SK-N-SH (cell line): ENCODE measurements around the gene FBXO7. TPM values are rescaled to one million over a fixed set of nuclear protein-coding genes. Genes with fewer than 3 reads are reported as not detected.

Experiments used
- CTCF ChIA-PET: fragments of 300-600, 350-600 bp; formaldehyde crosslinking; extraction: SDS; loops from one replicate; lab custom pipeline; 2021; lab: Yijun Ruan, JAX
- POLR2A ChIA-PET: fragments of 350-600 bp; sonication (Branson Sonifier 250); formaldehyde crosslinking; extraction: SDS; loops from one replicate; lab custom pipeline; 2020; ENCODE audit warnings: antibody characterized with exemption, inconsistent platforms; lab: Yijun Ruan, JAX
- DNase-seq: peaks from one replicate; pipeline ENCODE4 v3.0.0; 2012
- H2AFZ ChIP-seq: fragments of 200-600 bp; sonication (generic); 2 replicates; pipeline ENCODE4 v1.8.1; 2016; ENCODE audit warnings: antibody characterized with exemption, mild to moderate bottlenecking, low read depth
- H3F3A ChIP-seq: fragments of 200-600 bp; sonication (generic); replicated peaks from 2 replicates; pipeline ENCODE3; 2016; ENCODE audit warnings: antibody characterized with exemption, mild to moderate bottlenecking; ENCODE audit not compliant: insufficient read depth
- H3K27ac ChIP-seq, 2 experiments: fragments of 200-500 bp in 1 of 2; fragments of 200-600 bp in 1 of 2; sonication (Bioruptor generic) in 1 of 2; sonication (generic), shearing (Covaris generic) in 1 of 2; 2 replicates each; pipeline versions ENCODE4 v1.5.1 to v1.6.1; 2014 to 2016; ENCODE audit warnings: low read depth in 2 of 2, inconsistent platforms in 1 of 2, low read length in 1 of 2, mild to moderate bottlenecking in 1 of 2, mixed read lengths in 1 of 2
- H3K27me3 ChIP-seq: fragments of 200-600 bp; sonication (generic), shearing (Covaris generic); 2 replicates; pipeline ENCODE4 v1.6.1; 2016; ENCODE audit warnings: mixed run types; ENCODE audit not compliant: insufficient read depth
- H3K36me3 ChIP-seq, 2 experiments: fragments of 200-500 bp in 1 of 2; fragments of 200-600 bp in 1 of 2; sonication (Bioruptor generic) in 1 of 2; sonication (generic) in 1 of 2; replicated peaks in 1 of 2; 2 replicates each; pipeline versions ENCODE3 to v1.5.1; 2014 to 2016; ENCODE audit warnings: low read length in 1 of 2, mild to moderate bottlenecking in 1 of 2; ENCODE audit not compliant: insufficient read depth in 2 of 2, control insufficient read depth in 1 of 2
- H3K4me1 ChIP-seq, 2 experiments: fragments of 200-500 bp in 1 of 2; fragments of 200-600 bp in 1 of 2; sonication (Bioruptor generic) in 1 of 2; sonication (generic), shearing (Covaris generic) in 1 of 2; 2 replicates each; pipeline versions ENCODE4 v1.5.1 to v1.6.1; 2014 to 2016; ENCODE audit warnings: low read depth in 1 of 2, low read length in 1 of 2, mixed run types in 1 of 2; ENCODE audit not compliant: insufficient read depth in 2 of 2, control insufficient read depth in 1 of 2
- H3K4me2 ChIP-seq: fragments of 200-600 bp; sonication (generic), shearing (Covaris generic); 2 replicates; pipeline ENCODE4 v1.6.1; 2017; ENCODE audit warnings: mixed run types
- H3K4me3 ChIP-seq, 2 experiments: fragments of 200-500 bp in 1 of 2; fragments of 200-600 bp in 1 of 2; sonication (Bioruptor generic) in 1 of 2; sonication (generic), shearing (Covaris generic) in 1 of 2; 2 replicates each; pipeline versions ENCODE4 v1.5.1 to v1.8.1; 2014 to 2016; ENCODE audit warnings: low read depth in 2 of 2, inconsistent platforms in 1 of 2, low read length in 1 of 2, mild to moderate bottlenecking in 1 of 2, mixed read lengths in 1 of 2, moderate library complexity in 1 of 2
- H3K79me2 ChIP-seq: fragments of 200-600 bp; sonication (generic); 2 replicates; pipeline ENCODE4 v1.8.1; 2017; ENCODE audit warnings: mild to moderate bottlenecking; ENCODE audit not compliant: insufficient read depth
- H3K9ac ChIP-seq: fragments of 200-600 bp; sonication (generic); 2 replicates; pipeline ENCODE4 v1.6.1; 2017; ENCODE audit warnings: mixed run types
- H3K9me2 ChIP-seq: fragments of 200-600 bp; sonication (generic); 2 replicates; pipeline ENCODE4 v1.6.1; 2017; ENCODE audit warnings: mixed run types
- H3K9me3 ChIP-seq: fragments of 200-600 bp; sonication (generic); 2 replicates; pipeline ENCODE4 v1.6.1; 2017; ENCODE audit warnings: mixed run types, mild to moderate bottlenecking, moderate library complexity
- H4K20me1 ChIP-seq: fragments of 200-600 bp; sonication (generic); 2 replicates; pipeline ENCODE4 v1.6.1; 2017; ENCODE audit warnings: mild to moderate bottlenecking, mixed run types; ENCODE audit not compliant: insufficient read depth
- FOXM1 ChIP-seq: IDR thresholded peaks from 2 replicates; pipeline ENCODE4 v1.4.0; 2012; ENCODE audit warnings: low read depth, mild to moderate bottlenecking
- MEF2A ChIP-seq: IDR thresholded peaks from 2 replicates; pipeline ENCODE4 v1.4.0; 2012; ENCODE audit warnings: low read depth, borderline replicate concordance
- MXI1 ChIP-seq: IDR thresholded peaks from 2 replicates; pipeline ENCODE4 v1.6.1; 2012; ENCODE audit warnings: mild to moderate bottlenecking, low read depth, low read length, improper control_type of control experiment
- POLR2AphosphoS5 ChIP-seq: IDR thresholded peaks from 2 replicates; pipeline ENCODE4 v1.6.1; 2012; ENCODE audit warnings: low read depth, low read length
- SMC3 ChIP-seq: IDR thresholded peaks from 2 replicates; pipeline ENCODE4 v1.6.1; 2012; ENCODE audit warnings: low read depth, low read length, improper control_type of control experiment
- WGBS: methylation state at CpG from one replicate; pipeline ENCODE4 v1.1.6; 2017; ENCODE audit warnings: low lambda C conversion rate; 5-methylcytosine and 5-hydroxymethylcytosine counted together
- polyA plus RNA-seq, 3 experiments: library from polyadenylated mRNA; depleted of rRNA; stranded (reverse); fragments of >200 nt; gene quantifications; 2 replicates each; pipeline ENCODE4 v1.2.3, GENCODE V29; 2012
- TF ChIP-seq, protein P1 (sequence below): IDR thresholded peaks from 2 replicates; pipeline ENCODE4 v1.4.0; 2012; ENCODE audit warnings: low read depth, borderline replicate concordance
- TF ChIP-seq, protein P2 (sequence below): fragments of 200-600 bp; sonication (generic); IDR thresholded peaks from 2 replicates; pipeline ENCODE4 v1.6.1; 2017; ENCODE audit warnings: antibody characterized with exemption, mild to moderate bottlenecking, moderate library complexity

The FBXO7 gene
- polyA plus RNA-seq, 1 of the 3 experiments (the other 2 are of a cell fraction), result 77.3 TPM

DNA sequence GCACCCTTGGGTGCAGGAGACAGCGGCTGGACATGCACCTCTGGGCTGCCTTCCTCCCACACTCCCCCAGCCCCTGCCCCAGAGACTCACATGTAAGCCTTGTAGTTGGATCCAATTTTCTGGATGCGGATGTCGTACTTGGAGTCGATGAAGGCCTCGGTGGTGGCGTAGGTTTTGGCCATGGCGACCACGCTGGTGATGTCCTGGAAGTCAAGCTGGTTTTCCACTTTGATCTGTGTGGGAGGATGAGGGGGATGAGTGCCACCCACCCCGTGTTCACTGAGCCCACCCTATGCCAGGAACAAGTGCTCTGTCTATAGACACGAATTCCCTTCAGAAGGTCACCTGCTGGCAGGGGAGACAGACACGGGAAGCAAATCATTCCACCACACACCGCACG is 66.9 kb downstream of the FBXO7 start:
- Histone ChIP-seq H3F3A (no peaks in the 10 kb centered on the region), H3K4me3 (no peak overlapping the region), H3K4me1 (no peaks in the 10 kb centered on the region), H3K27ac (no peak overlapping the region), H4K20me1 (no peaks in the 10 kb centered on the region), H3K36me3 (no peaks in the 10 kb centered on the region), H3K9me2 (no peaks in the 10 kb centered on the region), H3K27me3 (no peaks in the 10 kb centered on the region; the same call in 1 of the 2 replicates), H3K4me2 (no peak overlapping the region), H2AFZ (no peak overlapping the region), H3K9ac (no peak overlapping the region), H3K79me2 (no peaks in the 10 kb centered on the region), H3K9me3 (no peaks in the 10 kb centered on the region)
- DNase-seq, result no peak
- WGBS, result 81% methylated on average over 9 of the region's 13 CpGs
- ChIA-PET POLR2A (no interaction called here), CTCF (interaction anchor here (0.8 to 1.1 kb wide), 2 partner anchors 12 to 459 kb away, joined by 3 to 5 read pairs; no protein-coding TSS in a partner anchor)
- TF ChIP-seq MXI1 (no peak), FOXM1 (no peak), MEF2A (no peak), SMC3 (no peak), POLR2AphosphoS5 (no peak)
- TF ChIP-seq, protein P1, sequence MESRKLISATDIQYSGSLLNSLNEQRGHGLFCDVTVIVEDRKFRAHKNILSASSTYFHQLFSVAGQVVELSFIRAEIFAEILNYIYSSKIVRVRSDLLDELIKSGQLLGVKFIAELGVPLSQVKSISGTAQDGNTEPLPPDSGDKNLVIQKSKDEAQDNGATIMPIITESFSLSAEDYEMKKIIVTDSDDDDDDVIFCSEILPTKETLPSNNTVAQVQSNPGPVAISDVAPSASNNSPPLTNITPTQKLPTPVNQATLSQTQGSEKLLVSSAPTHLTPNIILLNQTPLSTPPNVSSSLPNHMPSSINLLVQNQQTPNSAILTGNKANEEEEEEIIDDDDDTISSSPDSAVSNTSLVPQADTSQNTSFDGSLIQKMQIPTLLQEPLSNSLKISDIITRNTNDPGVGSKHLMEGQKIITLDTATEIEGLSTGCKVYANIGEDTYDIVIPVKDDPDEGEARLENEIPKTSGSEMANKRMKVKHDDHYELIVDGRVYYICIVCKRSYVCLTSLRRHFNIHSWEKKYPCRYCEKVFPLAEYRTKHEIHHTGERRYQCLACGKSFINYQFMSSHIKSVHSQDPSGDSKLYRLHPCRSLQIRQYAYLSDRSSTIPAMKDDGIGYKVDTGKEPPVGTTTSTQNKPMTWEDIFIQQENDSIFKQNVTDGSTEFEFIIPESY, result no peak

DNA sequence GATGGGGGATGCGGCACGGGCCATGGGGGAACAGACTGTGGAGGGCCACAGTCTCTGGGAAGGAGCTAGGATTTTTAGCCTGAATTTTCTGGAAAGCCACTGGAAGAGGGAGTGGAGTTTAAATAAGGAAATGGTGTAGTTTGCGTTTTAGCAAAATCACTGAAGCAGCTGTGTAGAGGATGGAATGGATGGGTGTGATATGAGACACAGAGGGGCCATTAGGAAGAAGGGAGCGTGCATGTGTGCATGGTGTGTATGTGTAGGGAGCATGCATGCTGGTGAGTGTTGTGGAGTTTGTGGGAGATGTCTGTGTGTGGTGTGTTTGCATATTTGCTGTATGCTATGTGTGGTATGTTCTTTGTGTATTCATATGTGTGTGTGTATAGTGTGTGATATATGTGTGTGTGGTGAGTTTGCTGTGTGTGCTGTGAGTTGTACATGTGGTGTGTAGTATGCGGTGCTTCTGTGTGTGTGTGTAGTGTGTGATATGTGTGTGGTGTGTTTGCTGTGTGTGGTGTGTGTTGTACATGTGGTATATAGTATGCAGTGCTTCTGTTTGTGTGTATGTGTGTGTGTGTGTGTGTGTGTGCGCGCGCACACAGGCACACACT is 67.6 kb downstream of the FBXO7 start:
- H3K9me3 ChIP-seq, result no peaks in the 10 kb centered on the region
- no peak overlapping the region for H2AFZ ChIP-seq
- ChIA-PET CTCF (interaction anchor here (0.8 to 1.4 kb wide), 4 partner anchors 13 to 507 kb away, joined by 3 to 11 read pairs (median 4); no protein-coding TSS in a partner anchor), POLR2A (interaction anchor here (0.7 kb wide), 1 partner anchor 853 kb away, joined by 3 read pairs; no protein-coding TSS in a partner anchor)
- H3K4me2 ChIP-seq, result no peak overlapping the region
- DNase-seq, result no peak
- 86% methylated on average over 8 of the region's 8 CpGs for WGBS
- H3K79me2 ChIP-seq, result no peaks in the 10 kb centered on the region
- TF ChIP-seq, protein P2, sequence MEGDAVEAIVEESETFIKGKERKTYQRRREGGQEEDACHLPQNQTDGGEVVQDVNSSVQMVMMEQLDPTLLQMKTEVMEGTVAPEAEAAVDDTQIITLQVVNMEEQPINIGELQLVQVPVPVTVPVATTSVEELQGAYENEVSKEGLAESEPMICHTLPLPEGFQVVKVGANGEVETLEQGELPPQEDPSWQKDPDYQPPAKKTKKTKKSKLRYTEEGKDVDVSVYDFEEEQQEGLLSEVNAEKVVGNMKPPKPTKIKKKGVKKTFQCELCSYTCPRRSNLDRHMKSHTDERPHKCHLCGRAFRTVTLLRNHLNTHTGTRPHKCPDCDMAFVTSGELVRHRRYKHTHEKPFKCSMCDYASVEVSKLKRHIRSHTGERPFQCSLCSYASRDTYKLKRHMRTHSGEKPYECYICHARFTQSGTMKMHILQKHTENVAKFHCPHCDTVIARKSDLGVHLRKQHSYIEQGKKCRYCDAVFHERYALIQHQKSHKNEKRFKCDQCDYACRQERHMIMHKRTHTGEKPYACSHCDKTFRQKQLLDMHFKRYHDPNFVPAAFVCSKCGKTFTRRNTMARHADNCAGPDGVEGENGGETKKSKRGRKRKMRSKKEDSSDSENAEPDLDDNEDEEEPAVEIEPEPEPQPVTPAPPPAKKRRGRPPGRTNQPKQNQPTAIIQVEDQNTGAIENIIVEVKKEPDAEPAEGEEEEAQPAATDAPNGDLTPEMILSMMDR, result no peak
- H3K27me3 ChIP-seq, result no peaks in the 10 kb centered on the region; the same call in 1 of the 2 replicates
- H3K27ac ChIP-seq, result no peak overlapping the region
- no peaks in the 10 kb centered on the region for H4K20me1 ChIP-seq
- H3F3A ChIP-seq, result no peaks in the 10 kb centered on the region
- no peaks in the 10 kb centered on the region for H3K9me2 ChIP-seq
- H3K9ac ChIP-seq, result no peak overlapping the region
- no peaks in the 10 kb centered on the region for H3K4me1 ChIP-seq
- H3K4me3 ChIP-seq, result no peak overlapping the region
- no peaks in the 10 kb centered on the region for H3K36me3 ChIP-seq
